H1 (cell line): Measurements from ENCODE around the gene GALNT7. TPM values are rescaled to one million over a fixed set of nuclear protein-coding genes. Genes with fewer than 3 reads are reported as not detected.

Experiments
- CBX5 ChIP-seq: fragments of 300-800, 300-1000 bp; sonication (generic); IDR thresholded peaks from 2 replicates; pipeline ENCODE4 v1.7.1; 2016; ENCODE audit warnings: antibody characterized with exemption, low read length, low read depth
- CBX8 ChIP-seq: fragments of 300-800, 300-1000 bp; sonication (generic); IDR thresholded peaks from 2 replicates; pipeline ENCODE4 v1.7.1; 2016; ENCODE audit warnings: low read depth, low read length, borderline replicate concordance
- CTBP2 ChIP-seq: IDR thresholded peaks from 2 replicates; pipeline ENCODE4 v1.7.0; 2011; ENCODE audit warnings: borderline replicate concordance, mild to moderate bottlenecking, moderate library complexity, mixed read lengths, low read length; ENCODE audit not compliant: insufficient read depth, insufficient read length
- E2F6 ChIP-seq: IDR thresholded peaks from 2 replicates; pipeline ENCODE4 v1.6.1; 2012; ENCODE audit warnings: inconsistent platforms
- KDM1A ChIP-seq: fragments of 200-600, 300-600 bp; sonication (generic); IDR thresholded peaks from 2 replicates; pipeline ENCODE4 v1.7.1; 2016; ENCODE audit warnings: mild to moderate bottlenecking, low read length, borderline replicate concordance
- polyA plus RNA-seq, 7 experiments: library from polyadenylated mRNA; depleted of rRNA in 3 of 7; stranded (reverse) in 5 of 7; unstranded in 2 of 7; fragments of >200 nt in 5 of 7; fragments of 200-250 nt in 2 of 7; gene quantifications; 1 replicate in 5 of 7; 2 replicates in 1 of 7; 4 replicates in 1 of 7; pipeline versions ENCODE4 v1.2.1 to v1.2.3, GENCODE V29; 2011 to 2013; ENCODE audit warnings: missing spikeins in 2 of 7, mixed read lengths in 2 of 7
- total RNA-seq: library from RNA; stranded (reverse); fragmentation: NEBNext Ultra II Directional; extraction: Animal tissue kit (Norgen Biotek cat#: 25700); gene quantifications from 2 replicates; pipeline ENCODE4 v1.2.1, GENCODE V29; 2021

GALNT7 gene
- total and polyA plus RNA-seq, 2 of the 8 experiments (the other 6 are each of a cell fraction or from before 2014, with no cell fraction given): 22.4 to 85.5 TPM

- TF ChIP-seq E2F6 (no peak), CBX8 (no peak), KDM1A (no peak), CBX5 (no peak), CTBP2 (no peak)
These were observed 44.3 kb upstream of the GALNT7 start (continued) for GRCh38 chr4:173124209-173124865.
